ENCODE results near the gene CYP2A13. TPM values are rescaled to one million over a fixed set of nuclear protein-coding genes. Genes with fewer than 3 reads are reported as not detected.

CYP2A13 gene
- not detected in 2 replicates for total RNA-seq (2013; cell fraction: nucleolus; rRNA removed)
- total RNA-seq (2014; rRNA removed) (not detected in 2 replicates), total RNA-seq (2014; rRNA removed; fragmentation: Illumina TruSeq; extraction: Trizol) (not detected in 2 replicates), total RNA-seq (2021) (not detected in 2 replicates), polyA plus RNA-seq (2011; rRNA removed) (not detected in 2 replicates), polyA plus RNA-seq (2014; fragmentation: Illumina TruSeq; extraction: Trizol) (not detected in 2 replicates), polyA plus RNA-seq (2014; fragmentation: Nextera tagmentation; extraction: Ambion mirVana) (not detected), polyA plus RNA-seq (2014; rRNA removed) (not detected in 2 replicates), polyA plus RNA-seq (2016; fragmentation: Nextera tagmentation; extraction: Ambion mirVana) (not detected), polyA minus RNA-seq (2011; rRNA and poly(A)+ RNA removed) (not detected in 2 replicates), Bru-seq, nascent RNA (not detected), BruChase-seq, experiment 1, labeled RNA remaining after a 6-hour chase (not detected), BruChase-seq, experiment 2, labeled RNA remaining after a 2-hour chase (not detected)
- polyA plus RNA-seq (2011; ENCODE audit: low read depth) = not detected
- polyA plus RNA-seq (2011; cell fraction: cytosol; rRNA removed) = not detected in 2 replicates
- not detected in 2 replicates for polyA plus RNA-seq (2011; cell fraction: nucleus; rRNA removed)
- polyA plus RNA-seq (2012) = not detected in 2 replicates
- polyA minus RNA-seq (2011; cell fraction: cytosol; rRNA and poly(A)+ RNA removed) = not detected in 2 replicates
- polyA minus RNA-seq (2011; cell fraction: nucleus; rRNA and poly(A)+ RNA removed) = not detected in 2 replicates
- long read RNA-seq, experiment 1 = 0 reads
- long read RNA-seq, experiment 2 = 0 reads

- POLR2A ChIA-PET = no interaction called here
- in situ Hi-C loops (cut with MboI) = no loop called here
Observed at GRCh38 chr19:41088151-41088550, at the start of gene CYP2A13. TSS of gene CYP2A13 (plus strand) at chr19:41088451. CDS start at chr19:41088472, 21 bp downstream.

More at GRCh38 chr19:41088151-41088550, at the start of gene CYP2A13:
- no peak for TF ChIP-seq RCOR1 (conservative IDR thresholded peaks at IDR 0.05; ENCODE audit: low read depth, low read length)
- TF ChIP-seq ATF2 (IDR thresholded peaks at IDR 0.05; ENCODE audit: low read length) = no peak
- TF ChIP-seq ATF3 (IDR thresholded peaks at IDR 0.05; ENCODE audit: borderline replicate concordance, extremely low read depth, low read depth, low read length) = no peak
- TF ChIP-seq SMAD5 (IDR thresholded peaks at IDR 0.05; ENCODE audit: low read depth) = no peak
- no peak for TF ChIP-seq ETV6 (conservative IDR thresholded peaks at IDR 0.05 in 1 of 2, IDR thresholded peaks at IDR 0.05 in 1 of 2; ENCODE audit: borderline replicate concordance in 1 of 2, low read depth in 1 of 2)
- no peak for TF ChIP-seq LARP7 (IDR thresholded peaks at IDR 0.05)
- no peak for TF ChIP-seq JUNB (IDR thresholded peaks at IDR 0.05)
- TF ChIP-seq ATF7 (IDR thresholded peaks at IDR 0.05; ENCODE audit: low read depth) = no peak
- no peak for TF ChIP-seq RB1 (IDR thresholded peaks at IDR 0.05; ENCODE audit: borderline replicate concordance)
- no peak for TF ChIP-seq FOXM1 (IDR thresholded peaks at IDR 0.05; ENCODE audit: low read depth, low read length)
- no peak for TF ChIP-seq NKRF (conservative IDR thresholded peaks at IDR 0.05)
- no peak for TF ChIP-seq NBN (IDR thresholded peaks at IDR 0.05)
- Histone ChIP-seq H3K9ac (ENCODE audit: control insufficient read depth, insufficient read depth, low read length) (no peak within 1 kb of the TSS), H3K27me3 (replicated peaks in 1 of 2; ENCODE audit: control insufficient read depth in 2 of 2, insufficient read depth in 2 of 2, low read length in 1 of 2) (no peaks in the 10 kb centered on the region), H3K36me3 (ENCODE audit: control insufficient read depth in 2 of 2, insufficient read depth in 2 of 2, low read length in 1 of 2) (no peaks in the 10 kb centered on the region), H4K20me1 (ENCODE audit: control insufficient read depth, insufficient read depth) (no peaks in the 10 kb centered on the region), H3K27ac (ENCODE audit: control insufficient read depth, insufficient read depth) (no peak within 1 kb of the TSS), H3K79me2 (ENCODE audit: control insufficient read depth, insufficient read depth, low read length) (no peaks in the 10 kb centered on the region), H3K4me2 (ENCODE audit: control insufficient read depth, insufficient read depth) (no peak within 1 kb of the TSS), H2AFZ (ENCODE audit: control insufficient read depth, low read depth, low read length) (no peak within 1 kb of the TSS), H3K4me3 (no peak within 1 kb of the TSS), H3K9me3 (replicated peaks; ENCODE audit: control insufficient read depth, insufficient read depth, low read length) (no peaks in the 10 kb centered on the region), H3K4me1 (ENCODE audit: control insufficient read depth, insufficient read depth, low read length) (no peaks in the 10 kb centered on the region)
- no TSS peak for BruUV-seq (replicated peaks)
- DNase-seq (ENCODE audit: low read depth, low spot score) = no peak
- FAIRE-seq = no peak
- CTCF ChIA-PET = no interaction called here
- no peak for ATAC-seq
- WGBS (ENCODE audit: insufficient coverage, insufficient replicate concordance, low lambda C conversion rate, missing lambda C conversion rate) = 9% methylated on average over 2 of the region's 2 CpGs
- SMC1A ChIA-PET (ENCODE audit: uncharacterized antibody, unreplicated experiment) = no interaction called here
- RAD21 ChIA-PET (ENCODE audit: unreplicated experiment) = no interaction called here
- intact Hi-C loops (cut with micrococcal nuclease; ENCODE audit: unreplicated experiment) = no loop called here
